HuH-7 (cell line): ENCODE data around the gene PIGH.
"Not testable (repeated sequence)": the region's sequence is repeated elsewhere in the genome, so short reads cannot be mapped to it uniquely, and the experiment has no call there.

Source experiments
- DNase-seq: peaks from one replicate; pipeline ENCODE4 v3.0.0; 2011; ENCODE audit warnings: low spot score

PIGH gene

GRCh38 chr14:67599698-67600561 is at the start of gene PIGH:
Gene PIGH (minus strand): TSS chr14:67600268. CDS start chr14:67600203, 65 bp downstream.
- peak; percentile 83 for DNase-seq

- DNase-seq, result no peak
Observed at GRCh38 chr14:67646131-67646530, 46.1 kb upstream of the PIGH start.

GRCh38 chr14:67645414-67645813 is 45.3 kb upstream of the PIGH start:
- no peak for DNase-seq

GRCh38 chr14:67644428-67644827 is 44.4 kb upstream of the PIGH start:
- DNase-seq, result no peak

- no peak for DNase-seq
Observed at GRCh38 chr14:67643713-67644112, 43.6 kb upstream of the PIGH start.

GRCh38 chr14:67641902-67642749 is 42.1 kb upstream of the PIGH start:
- no peak for DNase-seq

- DNase-seq, result no peak
Observed at GRCh38 chr14:67641480-67641879, 41.4 kb upstream of the PIGH start.

- no peak for DNase-seq
Observed at GRCh38 chr14:67638642-67639041, 38.6 kb upstream of the PIGH start.

- no peak for DNase-seq
Observed at GRCh38 chr14:67636361-67636919, 36.4 kb upstream of the PIGH start.

- DNase-seq, result no peak
Observed at GRCh38 chr14:67633451-67634147, 33.5 kb upstream of the PIGH start.

GRCh38 chr14:67630938-67631337 is 30.9 kb upstream of the PIGH start:
- no peak for DNase-seq

GRCh38 chr14:67630186-67630585 is 30.1 kb upstream of the PIGH start:
- DNase-seq, result no peak

GRCh38 chr14:67627519-67627918 is 27.5 kb upstream of the PIGH start:
- DNase-seq, result no peak

GRCh38 chr14:67626131-67626530 is 26.1 kb upstream of the PIGH start:
- DNase-seq, result not testable (repeated sequence)

GRCh38 chr14:67623114-67623513 is 23.0 kb upstream of the PIGH start:
- peak; percentile 16 for DNase-seq

- peak; percentile 60 for DNase-seq
Observed at GRCh38 chr14:67622675-67623074, 22.6 kb upstream of the PIGH start.

GRCh38 chr14:67620217-67620785 is 20.2 kb upstream of the PIGH start:
- DNase-seq, result no peak

- peak; percentile 89 for DNase-seq
Observed at GRCh38 chr14:67619446-67620216, 19.6 kb upstream of the PIGH start, which contains the start of gene ARG2. Gene ARG2 (plus strand): TSS chr14:67619920. CDS start chr14:67619978, 58 bp downstream.

GRCh38 chr14:67618617-67619063 is 18.6 kb upstream of the PIGH start:
- DNase-seq, result peak; percentile 48

- no peak for DNase-seq
Observed at GRCh38 chr14:67610491-67610890, 10.4 kb upstream of the PIGH start.
